Measurements from ENCODE around the gene ABHD2.
"Not testable (repeated sequence)": the region's sequence is repeated elsewhere in the genome, so short reads cannot be mapped to it uniquely, and the experiment has no call there.

Gene ABHD2

GRCh38 chr15:89101302-89102193, 13.3 kb downstream of the ABHD2 start:
- no peak for FAIRE-seq

- FAIRE-seq, result no peak
These were observed 15.4 kb downstream of the ABHD2 start for GRCh38 chr15:89103481-89104171.

GRCh38 chr15:89104172-89104564, 15.9 kb downstream of the ABHD2 start:
- no peak for FAIRE-seq

GRCh38 chr15:89105147-89105546, 16.9 kb downstream of the ABHD2 start:
- no peak for FAIRE-seq

GRCh38 chr15:89106200-89106599, 17.9 kb downstream of the ABHD2 start:
- FAIRE-seq, result no peak

GRCh38 chr15:89107984-89108383, 19.7 kb downstream of the ABHD2 start:
- no peak for FAIRE-seq

GRCh38 chr15:89108835-89109234, 20.6 kb downstream of the ABHD2 start:
- FAIRE-seq, result no peak

- no peak for FAIRE-seq
These were observed 21.0 kb downstream of the ABHD2 start for GRCh38 chr15:89109238-89109637.

GRCh38 chr15:89110060-89110459, 21.8 kb downstream of the ABHD2 start:
- no peak for FAIRE-seq

- FAIRE-seq, result no peak
These were observed 23.1 kb downstream of the ABHD2 start for GRCh38 chr15:89111352-89111751.

GRCh38 chr15:89111961-89112340, 23.7 kb downstream of the ABHD2 start:
- no peak for FAIRE-seq

- FAIRE-seq, result no peak
These were observed 24.2 kb downstream of the ABHD2 start for GRCh38 chr15:89112341-89112971.

- FAIRE-seq, result no peak
These were observed 25.2 kb downstream of the ABHD2 start for GRCh38 chr15:89113296-89114024.

GRCh38 chr15:89114990-89115389, 26.7 kb downstream of the ABHD2 start:
- no peak for FAIRE-seq

- no peak for FAIRE-seq
These were observed 27.3 kb downstream of the ABHD2 start for GRCh38 chr15:89115547-89115946.

- FAIRE-seq, result no peak
These were observed 28.1 kb downstream of the ABHD2 start for GRCh38 chr15:89116404-89116803.

GRCh38 chr15:89117790-89118189, 29.5 kb downstream of the ABHD2 start:
- no peak for FAIRE-seq

GRCh38 chr15:89118481-89118989, 30.3 kb downstream of the ABHD2 start:
- FAIRE-seq, result no peak

GRCh38 chr15:89119489-89120478, 31.5 kb downstream of the ABHD2 start:
- FAIRE-seq, result no peak

- FAIRE-seq, result not testable (repeated sequence)
These were observed 32.3 kb downstream of the ABHD2 start for GRCh38 chr15:89120479-89121000.

- FAIRE-seq, result no peak
These were observed 33.2 kb downstream of the ABHD2 start for GRCh38 chr15:89121414-89121813.

All from colon (tissue), 2 donors.